ENCODE measurements around the gene OR2B2.

OR2B2 gene

DNA sequence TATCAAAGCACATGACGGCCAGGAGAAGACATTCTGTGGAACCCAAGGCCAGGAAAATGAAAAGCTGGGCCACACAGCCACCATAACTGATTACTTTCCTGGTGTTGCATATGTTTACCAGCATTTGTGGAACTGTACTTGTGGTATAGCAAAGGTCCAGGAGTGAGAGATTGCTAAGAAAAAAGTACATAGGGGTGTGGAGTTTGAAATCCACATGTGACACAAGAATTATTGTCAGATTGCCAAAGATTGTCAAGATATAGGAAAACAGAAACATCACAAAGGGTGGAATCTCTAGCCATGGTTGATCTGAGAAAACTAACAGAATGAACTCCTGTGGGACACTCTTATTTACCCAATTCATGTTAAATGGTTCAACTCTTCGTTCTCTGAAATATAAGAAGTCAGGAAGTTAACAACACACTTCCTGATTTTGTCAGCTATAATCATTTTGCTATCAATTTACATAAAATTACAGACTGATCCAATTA lies at the start of gene OR2B2:
Gene OR2B2, minus strand, starts transcription at position 441 of the 491 bp plus-strand sequence. Its CDS starts 77 bp downstream, at position 364.
- Histone ChIP-seq H3K9me2 (replicated peaks; ENCODE audit: insufficient read depth, low read length) (no peaks in the 10 kb centered on the region), H3K9me3 (ENCODE audit: insufficient read depth, low read length) (no peaks in the 10 kb centered on the region), H3K27me3 (ENCODE audit: low read length) (no peaks in the 10 kb centered on the region; the same call in 1 of the 2 replicates), H4K20me1 (ENCODE audit: low read depth, low read length) (no peaks in the 10 kb centered on the region), H3K36me3 (ENCODE audit: low read length) (no peaks in the 10 kb centered on the region), H3K79me2 (ENCODE audit: insufficient read depth, low read length) (no peaks in the 10 kb centered on the region), H3K27ac (ENCODE audit: low read depth, low read length) (no peak within 1 kb of the TSS), H2AFZ (ENCODE audit: low read depth, low read length, severe bottlenecking) (no peak within 1 kb of the TSS), H3K4me2 (ENCODE audit: low read depth, low read length, poor library complexity, severe bottlenecking) (no peak within 1 kb of the TSS), H3K9ac (ENCODE audit: low read length) (no peak within 1 kb of the TSS), H3K4me3 (ENCODE audit: insufficient read depth, low read length, poor library complexity, severe bottlenecking) (no peak within 1 kb of the TSS), H3F3A (ENCODE audit: insufficient read depth) (no peaks in the 10 kb centered on the region)
- TF ChIP-seq CTCF (IDR thresholded peaks at IDR 0.05; ENCODE audit: insufficient read depth, low read length, poor library complexity, severe bottlenecking) (no peak), EZH2phosphoT487 (conservative IDR thresholded peaks at IDR 0.05; ENCODE audit: low read length) (no peak)

DNA sequence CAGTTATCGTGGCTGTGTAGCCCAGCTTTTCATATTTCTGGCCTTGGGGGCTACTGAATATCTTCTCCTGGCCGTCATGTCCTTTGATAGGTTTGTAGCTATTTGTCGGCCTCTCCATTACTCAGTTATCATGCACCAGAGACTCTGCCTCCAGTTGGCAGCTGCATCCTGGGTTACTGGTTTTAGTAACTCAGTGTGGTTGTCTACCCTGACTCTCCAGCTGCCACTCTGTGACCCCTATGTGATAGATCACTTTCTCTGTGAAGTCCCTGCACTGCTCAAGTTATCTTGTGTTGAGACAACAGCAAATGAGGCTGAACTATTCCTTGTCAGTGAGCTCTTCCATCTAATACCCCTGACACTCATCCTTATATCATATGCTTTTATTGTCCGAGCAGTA lies 45.3 kb upstream of the OR2B2 start:
- H3F3A ChIP-seq (ENCODE audit: insufficient read depth) = no peaks in the 10 kb centered on the region
- no peak overlapping the region for H3K27ac ChIP-seq (ENCODE audit: low read depth, low read length)
- H4K20me1 ChIP-seq (ENCODE audit: low read depth, low read length) = no peaks in the 10 kb centered on the region; the same call in 1 of the 2 replicates
- H2AFZ ChIP-seq (ENCODE audit: low read depth, low read length, severe bottlenecking) = no peak overlapping the region
- no peaks in the 10 kb centered on the region for H3K36me3 ChIP-seq (ENCODE audit: low read length)
- TF ChIP-seq EZH2phosphoT487 (conservative IDR thresholded peaks at IDR 0.05; ENCODE audit: low read length) (no peak), CTCF (IDR thresholded peaks at IDR 0.05; ENCODE audit: insufficient read depth, low read length, poor library complexity, severe bottlenecking) (no peak)
- H3K4me2 ChIP-seq (ENCODE audit: low read depth, low read length, poor library complexity, severe bottlenecking) = no peak overlapping the region
- no peaks in the 10 kb centered on the region for H3K9me3 ChIP-seq (ENCODE audit: insufficient read depth, low read length)
- H3K79me2 ChIP-seq (ENCODE audit: insufficient read depth, low read length) = no peaks in the 10 kb centered on the region
- no peaks in the 10 kb centered on the region for H3K9me2 ChIP-seq (replicated peaks; ENCODE audit: insufficient read depth, low read length)
- H3K27me3 ChIP-seq (ENCODE audit: low read length) = 0 out of 2 replicates have a peak, but pooled peaks cover 4% of the 10 kb centered on the region
- H3K9ac ChIP-seq (ENCODE audit: low read length) = no peak overlapping the region
- H3K4me3 ChIP-seq (ENCODE audit: insufficient read depth, low read length, poor library complexity, severe bottlenecking) = no peak overlapping the region

DNA sequence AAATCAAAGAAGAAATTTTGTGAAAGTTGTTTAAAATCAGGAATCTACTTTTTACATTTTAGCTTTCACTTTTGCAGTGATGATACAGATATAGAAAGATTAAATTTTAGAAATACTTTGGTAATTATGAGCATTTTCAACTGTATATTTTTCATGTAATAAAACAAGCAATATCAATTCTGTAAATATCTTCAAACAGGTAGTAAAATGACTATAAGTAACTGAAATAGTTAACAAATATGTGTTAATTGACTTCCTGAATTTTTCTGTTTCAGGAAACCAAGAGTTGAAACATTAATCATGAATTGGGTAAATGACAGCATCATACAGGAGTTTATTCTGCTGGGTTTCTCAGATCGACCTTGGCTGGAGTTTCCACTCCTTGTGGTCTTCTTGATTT lies 44.7 kb upstream of the OR2B2 start, which contains the start of gene OR2B6:
Gene OR2B6, plus strand, starts transcription at position 301 of the 400 bp plus-strand sequence. Its CDS starts 0 bp downstream, at position 301.
- no peaks in the 10 kb centered on the region for H3K9me3 ChIP-seq (ENCODE audit: insufficient read depth, low read length)
- H3K36me3 ChIP-seq (ENCODE audit: low read length) = no peaks in the 10 kb centered on the region

More for the DNA sequence above, 44.7 kb upstream of the OR2B2 start, which contains the start of gene OR2B6:
- Histone ChIP-seq H3F3A (ENCODE audit: insufficient read depth) (no peaks in the 10 kb centered on the region), H3K27me3 (ENCODE audit: low read length) (0 out of 2 replicates have a peak, but pooled peaks cover 4% of the 10 kb centered on the region), H4K20me1 (ENCODE audit: low read depth, low read length) (no peaks in the 10 kb centered on the region; the same call in 1 of the 2 replicates), H3K4me2 (ENCODE audit: low read depth, low read length, poor library complexity, severe bottlenecking) (no peak within 1 kb of the TSS), H3K79me2 (ENCODE audit: insufficient read depth, low read length) (no peaks in the 10 kb centered on the region), H3K4me3 (ENCODE audit: insufficient read depth, low read length, poor library complexity, severe bottlenecking) (no peak within 1 kb of the TSS), H3K9me2 (replicated peaks; ENCODE audit: insufficient read depth, low read length) (no peaks in the 10 kb centered on the region), H3K27ac (ENCODE audit: low read depth, low read length) (no peak within 1 kb of the TSS), H2AFZ (ENCODE audit: low read depth, low read length, severe bottlenecking) (no peak within 1 kb of the TSS), H3K9ac (ENCODE audit: low read length) (no peak within 1 kb of the TSS)
- TF ChIP-seq CTCF (IDR thresholded peaks at IDR 0.05; ENCODE audit: insufficient read depth, low read length, poor library complexity, severe bottlenecking) (no peak), EZH2phosphoT487 (conservative IDR thresholded peaks at IDR 0.05; ENCODE audit: low read length) (no peak)
